ENCODE measurements around the gene TACC2.
"Not testable (repeated sequence)": the region's sequence is repeated elsewhere in the genome, so short reads cannot be mapped to it uniquely, and the experiment has no call there.

The TACC2 gene

GRCh38 chr10:121983852-121984251 is 5.1 kb upstream of the TACC2 start:
- no peak overlapping the region for H3K4me3 ChIP-seq (ENCODE audit: low read depth, low read length)
- TF ChIP-seq CTCF (conservative IDR thresholded peaks at IDR 0.05; ENCODE audit: low read depth, low read length) = no peak
- DNase-seq (ENCODE audit: low read depth) = no peak

GRCh38 chr10:121984463-121984862 is 4.5 kb upstream of the TACC2 start:
- DNase-seq (ENCODE audit: low read depth) = no peak
- no peak overlapping the region for H3K4me3 ChIP-seq (ENCODE audit: low read depth, low read length)
- no peak for TF ChIP-seq CTCF (conservative IDR thresholded peaks at IDR 0.05; ENCODE audit: low read depth, low read length)

- DNase-seq (ENCODE audit: low read depth) = peak; percentile 13
- no peak for TF ChIP-seq CTCF (conservative IDR thresholded peaks at IDR 0.05; ENCODE audit: low read depth, low read length)
- no peak overlapping the region for H3K4me3 ChIP-seq (ENCODE audit: low read depth, low read length)
Observed at GRCh38 chr10:121990015-121990677, 1.2 kb downstream of the TACC2 start.

GRCh38 chr10:121991727-121992126 is 2.8 kb downstream of the TACC2 start:
- H3K4me3 ChIP-seq (ENCODE audit: low read depth, low read length); DNase-seq (ENCODE audit: low read depth): not testable (repeated sequence)

- no peak overlapping the region for H3K4me3 ChIP-seq (ENCODE audit: low read depth, low read length)
- peak; percentile 9 for DNase-seq (ENCODE audit: low read depth)
- TF ChIP-seq CTCF (conservative IDR thresholded peaks at IDR 0.05; ENCODE audit: low read depth, low read length) = no peak
Observed at GRCh38 chr10:121994429-121994941, 5.5 kb downstream of the TACC2 start.

- no peak overlapping the region for H3K4me3 ChIP-seq (ENCODE audit: low read depth, low read length)
- no peak for DNase-seq (ENCODE audit: low read depth)
- no peak for TF ChIP-seq CTCF (conservative IDR thresholded peaks at IDR 0.05; ENCODE audit: low read depth, low read length)
Observed at GRCh38 chr10:121998462-121998861, 9.5 kb downstream of the TACC2 start.

GRCh38 chr10:121999301-121999700 is 10.3 kb downstream of the TACC2 start:
- H3K4me3 ChIP-seq (ENCODE audit: low read depth, low read length) = no peak overlapping the region
- DNase-seq (ENCODE audit: low read depth) = peak; percentile 14
- no peak for TF ChIP-seq CTCF (conservative IDR thresholded peaks at IDR 0.05; ENCODE audit: low read depth, low read length)
